ENCODE results near the gene MGP.

Gene MGP

DNA sequence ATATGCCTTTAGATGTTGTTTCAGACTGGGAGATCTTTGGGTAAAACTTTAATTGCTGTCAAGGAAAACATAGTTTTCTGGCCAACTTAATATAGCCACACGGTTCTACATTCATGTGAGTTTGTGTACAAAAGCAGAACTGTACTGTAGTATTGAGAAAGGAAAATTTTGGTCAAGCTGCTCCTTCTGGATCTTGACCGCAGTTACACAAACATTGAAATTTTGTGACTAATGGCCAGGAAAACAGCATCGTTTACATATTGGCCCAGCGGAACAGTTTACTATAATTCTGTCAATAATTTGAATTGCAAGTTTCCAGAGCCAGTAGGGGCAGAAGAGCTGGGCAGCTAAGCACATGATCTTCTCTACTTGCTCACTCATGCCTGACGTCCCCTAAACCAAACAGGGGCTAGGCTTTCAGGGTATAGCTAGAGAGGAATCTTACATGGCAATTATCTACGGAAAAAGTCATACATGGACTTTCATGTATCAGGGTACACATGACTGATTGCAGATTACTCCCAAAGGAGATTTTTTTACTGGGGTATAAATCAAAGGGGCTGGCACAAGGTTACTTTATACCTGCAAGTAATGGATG lies 31.0 kb downstream of the MGP start:
- ATAC-seq (ENCODE audit: low read depth) (no peak), DNase-seq (ENCODE audit: low spot score) (no peak)
- no peak for TF ChIP-seq CTCF (IDR thresholded peaks at IDR 0.05; ENCODE audit: poor library complexity, severe bottlenecking)
- Histone ChIP-seq H3K4me1 (ENCODE audit: insufficient read depth, poor library complexity, severe bottlenecking) (no peaks in the 10 kb centered on the region), H3K27me3 (ENCODE audit: insufficient read depth, poor library complexity, severe bottlenecking) (no peaks in the 10 kb centered on the region), H3K27ac (ENCODE audit: poor library complexity, severe bottlenecking) (no peak overlapping the region), H3K9me3 (ENCODE audit: severe bottlenecking) (no peaks in the 10 kb centered on the region), H3K4me3 (ENCODE audit: severe bottlenecking) (no peak overlapping the region), H3K36me3 (ENCODE audit: low read depth) (no peaks in the 10 kb centered on the region)

- no peak overlapping the region for H3K4me3 ChIP-seq (ENCODE audit: severe bottlenecking)
- no peak for ATAC-seq (ENCODE audit: low read depth)
- no peaks in the 10 kb centered on the region for H3K4me1 ChIP-seq (ENCODE audit: insufficient read depth, poor library complexity, severe bottlenecking)
- DNase-seq (ENCODE audit: low spot score), result no peak
- no peaks in the 10 kb centered on the region for H3K27me3 ChIP-seq (ENCODE audit: insufficient read depth, poor library complexity, severe bottlenecking)
- TF ChIP-seq CTCF (IDR thresholded peaks at IDR 0.05; ENCODE audit: poor library complexity, severe bottlenecking), result no peak
- no peak overlapping the region for H3K27ac ChIP-seq (ENCODE audit: poor library complexity, severe bottlenecking)
- no peaks in the 10 kb centered on the region for H3K9me3 ChIP-seq (ENCODE audit: severe bottlenecking)
- H3K36me3 ChIP-seq (ENCODE audit: low read depth), result no peaks in the 10 kb centered on the region
Observed at GRCh38 chr12:14853961-14854360, 31.7 kb downstream of the MGP start.

- H3K4me1 ChIP-seq (ENCODE audit: insufficient read depth, poor library complexity, severe bottlenecking), result no peaks in the 10 kb centered on the region
- no peak for TF ChIP-seq CTCF (IDR thresholded peaks at IDR 0.05; ENCODE audit: poor library complexity, severe bottlenecking)
- no peak for DNase-seq (ENCODE audit: low spot score)
- no peak overlapping the region for H3K27ac ChIP-seq (ENCODE audit: poor library complexity, severe bottlenecking)
- H3K36me3 ChIP-seq (ENCODE audit: low read depth), result no peaks in the 10 kb centered on the region
- H3K27me3 ChIP-seq (ENCODE audit: insufficient read depth, poor library complexity, severe bottlenecking), result no peaks in the 10 kb centered on the region
- no peaks in the 10 kb centered on the region for H3K9me3 ChIP-seq (ENCODE audit: severe bottlenecking)
- ATAC-seq (ENCODE audit: low read depth), result no peak
- no peak overlapping the region for H3K4me3 ChIP-seq (ENCODE audit: severe bottlenecking)
Observed at GRCh38 chr12:14852880-14853279, 32.8 kb downstream of the MGP start.

GRCh38 chr12:14850929-14851663 lies 34.6 kb downstream of the MGP start:
- no peaks in the 10 kb centered on the region for H3K36me3 ChIP-seq (ENCODE audit: low read depth)
- DNase-seq (ENCODE audit: low spot score) (no peak), ATAC-seq (ENCODE audit: low read depth) (no peak)

More at GRCh38 chr12:14850929-14851663, 34.6 kb downstream of the MGP start:
- H3K4me1 ChIP-seq (ENCODE audit: insufficient read depth, poor library complexity, severe bottlenecking), result no peaks in the 10 kb centered on the region
- H3K27me3 ChIP-seq (ENCODE audit: insufficient read depth, poor library complexity, severe bottlenecking), result no peaks in the 10 kb centered on the region
- H3K4me3 ChIP-seq (ENCODE audit: severe bottlenecking), result no peak overlapping the region
- no peaks in the 10 kb centered on the region for H3K9me3 ChIP-seq (ENCODE audit: severe bottlenecking)
- no peak for TF ChIP-seq CTCF (IDR thresholded peaks at IDR 0.05; ENCODE audit: poor library complexity, severe bottlenecking)
- no peak overlapping the region for H3K27ac ChIP-seq (ENCODE audit: poor library complexity, severe bottlenecking)

Measured in RWPE2 (cell line).